ENCODE results near the gene PODXL2.

The PODXL2 gene, protein sequence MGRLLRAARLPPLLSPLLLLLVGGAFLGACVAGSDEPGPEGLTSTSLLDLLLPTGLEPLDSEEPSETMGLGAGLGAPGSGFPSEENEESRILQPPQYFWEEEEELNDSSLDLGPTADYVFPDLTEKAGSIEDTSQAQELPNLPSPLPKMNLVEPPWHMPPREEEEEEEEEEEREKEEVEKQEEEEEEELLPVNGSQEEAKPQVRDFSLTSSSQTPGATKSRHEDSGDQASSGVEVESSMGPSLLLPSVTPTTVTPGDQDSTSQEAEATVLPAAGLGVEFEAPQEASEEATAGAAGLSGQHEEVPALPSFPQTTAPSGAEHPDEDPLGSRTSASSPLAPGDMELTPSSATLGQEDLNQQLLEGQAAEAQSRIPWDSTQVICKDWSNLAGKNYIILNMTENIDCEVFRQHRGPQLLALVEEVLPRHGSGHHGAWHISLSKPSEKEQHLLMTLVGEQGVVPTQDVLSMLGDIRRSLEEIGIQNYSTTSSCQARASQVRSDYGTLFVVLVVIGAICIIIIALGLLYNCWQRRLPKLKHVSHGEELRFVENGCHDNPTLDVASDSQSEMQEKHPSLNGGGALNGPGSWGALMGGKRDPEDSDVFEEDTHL

GRCh38 chr3:127628788-127629466 is at the start of gene PODXL2:
PODXL2 (plus strand) TSS chr3:127629185; CDS start chr3:127629220, 35 bp downstream.
- DNase-seq (ENCODE audit: low spot score), result peak; percentile 20

- no peak for DNase-seq (ENCODE audit: low spot score)
Measured at GRCh38 chr3:127580327-127581060, 48.5 kb upstream of the PODXL2 start.

DNA sequence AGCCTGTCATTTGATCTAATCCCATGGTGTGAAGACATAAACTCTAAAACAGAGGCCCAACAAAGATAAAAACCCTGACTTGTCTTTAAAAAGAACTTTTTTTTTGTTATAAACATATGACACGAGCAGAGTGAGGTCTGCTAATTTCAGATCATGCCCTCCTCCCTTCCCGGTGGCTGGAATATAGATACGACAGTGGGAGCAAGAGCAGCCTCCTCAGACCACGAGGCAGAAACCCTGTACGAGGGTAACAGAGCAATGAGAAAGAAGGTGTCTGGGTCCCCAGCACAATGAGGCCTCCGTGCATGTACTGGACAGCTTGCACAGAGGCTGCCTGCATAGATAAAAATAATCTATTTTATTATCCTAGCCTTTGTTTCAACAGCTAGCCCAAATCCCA is 44.3 kb upstream of the PODXL2 start:
- DNase-seq (ENCODE audit: low spot score), result no peak

DNA sequence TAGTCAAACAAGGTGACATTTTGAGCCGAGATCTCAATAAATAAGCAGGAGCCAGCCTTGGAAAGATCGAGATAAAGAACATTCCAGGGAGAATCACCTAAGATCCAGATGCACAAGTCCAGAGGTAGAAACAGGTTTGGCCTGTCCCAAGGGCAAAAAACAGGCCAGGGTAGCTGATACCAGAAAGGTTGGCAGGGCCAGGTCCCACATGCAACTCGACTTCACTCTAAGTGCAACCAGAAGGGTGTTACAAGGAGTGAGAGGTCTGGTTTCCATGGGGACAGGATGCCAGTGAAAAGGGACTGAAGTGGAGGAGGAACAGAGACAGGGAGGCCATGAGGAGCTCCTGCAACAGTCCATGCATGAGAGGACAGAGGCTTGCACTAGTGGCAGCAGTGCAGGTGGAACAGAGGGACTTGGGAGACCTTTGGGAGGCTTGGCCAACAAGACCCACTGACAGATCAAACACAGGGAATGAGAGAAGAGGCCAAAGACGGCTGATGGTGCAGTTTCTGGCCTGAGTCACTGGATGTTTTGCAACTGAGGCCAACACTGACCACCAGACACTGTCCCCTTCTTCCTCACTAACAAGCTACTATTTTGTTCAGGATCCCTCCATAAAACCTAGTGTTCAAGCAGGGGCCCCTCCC is 43.7 kb upstream of the PODXL2 start:
- no peak for DNase-seq (ENCODE audit: low spot score)

- peak; percentile 66 for DNase-seq (ENCODE audit: low spot score)
Measured at GRCh38 chr3:127585813-127586413, 43.1 kb upstream of the PODXL2 start.

GRCh38 chr3:127587876-127588275 is 41.1 kb upstream of the PODXL2 start:
- no peak for DNase-seq (ENCODE audit: low spot score)

GRCh38 chr3:127588806-127589577 is 40.0 kb upstream of the PODXL2 start:
- DNase-seq (ENCODE audit: low spot score), result peak; percentile 52

- no peak for DNase-seq (ENCODE audit: low spot score)
Measured at GRCh38 chr3:127589600-127590281, 39.2 kb upstream of the PODXL2 start.

DNA sequence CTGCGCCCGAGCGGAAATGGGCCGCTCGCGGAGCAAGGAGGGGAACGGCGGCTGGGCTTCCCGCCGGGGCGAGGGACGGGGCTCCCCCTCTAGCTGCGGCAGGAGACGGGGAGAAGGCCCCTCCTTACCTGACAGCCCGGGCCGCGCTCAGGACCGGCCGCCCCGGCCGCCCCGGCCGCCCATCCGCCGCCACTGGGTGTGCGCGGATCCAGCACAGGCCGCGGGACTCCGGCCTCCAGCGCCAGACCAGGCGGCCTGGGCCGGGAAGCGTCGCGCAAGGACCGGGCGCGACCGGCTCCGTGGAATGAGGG is 38.7 kb upstream of the PODXL2 start:
- no peak for DNase-seq (ENCODE audit: low spot score)

- peak; percentile 97 for DNase-seq (ENCODE audit: low spot score)
Measured at GRCh38 chr3:127590593-127591465, 38.2 kb upstream of the PODXL2 start, which contains the start of gene TPRA1. TPRA1 (minus strand) TSS chr3:127590733; CDS start chr3:127580146, 10,587 bp downstream.

- DNase-seq (ENCODE audit: low spot score), result peak; percentile 87
Measured at GRCh38 chr3:127593178-127593577, 35.8 kb upstream of the PODXL2 start.

DNA sequence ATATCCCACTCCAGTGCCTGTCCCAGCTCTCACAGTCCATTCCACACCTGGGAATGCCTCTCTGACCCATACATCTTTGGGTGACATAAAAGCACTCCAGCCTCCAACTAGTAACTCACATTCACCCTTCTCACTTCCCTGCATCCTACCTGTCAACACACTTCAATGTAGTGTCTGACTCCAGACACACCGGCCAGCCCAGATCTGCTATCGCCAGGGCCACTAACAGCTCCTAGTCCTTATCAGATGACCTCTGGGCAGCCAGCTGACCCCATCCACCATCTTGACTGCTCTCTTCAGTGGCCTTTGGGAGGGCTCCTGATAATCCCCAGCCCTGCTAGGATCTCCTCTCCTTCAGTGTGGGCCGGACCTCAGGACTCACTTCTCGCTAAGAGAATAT is 33.7 kb upstream of the PODXL2 start:
- DNase-seq (ENCODE audit: low spot score), result no peak

DNA sequence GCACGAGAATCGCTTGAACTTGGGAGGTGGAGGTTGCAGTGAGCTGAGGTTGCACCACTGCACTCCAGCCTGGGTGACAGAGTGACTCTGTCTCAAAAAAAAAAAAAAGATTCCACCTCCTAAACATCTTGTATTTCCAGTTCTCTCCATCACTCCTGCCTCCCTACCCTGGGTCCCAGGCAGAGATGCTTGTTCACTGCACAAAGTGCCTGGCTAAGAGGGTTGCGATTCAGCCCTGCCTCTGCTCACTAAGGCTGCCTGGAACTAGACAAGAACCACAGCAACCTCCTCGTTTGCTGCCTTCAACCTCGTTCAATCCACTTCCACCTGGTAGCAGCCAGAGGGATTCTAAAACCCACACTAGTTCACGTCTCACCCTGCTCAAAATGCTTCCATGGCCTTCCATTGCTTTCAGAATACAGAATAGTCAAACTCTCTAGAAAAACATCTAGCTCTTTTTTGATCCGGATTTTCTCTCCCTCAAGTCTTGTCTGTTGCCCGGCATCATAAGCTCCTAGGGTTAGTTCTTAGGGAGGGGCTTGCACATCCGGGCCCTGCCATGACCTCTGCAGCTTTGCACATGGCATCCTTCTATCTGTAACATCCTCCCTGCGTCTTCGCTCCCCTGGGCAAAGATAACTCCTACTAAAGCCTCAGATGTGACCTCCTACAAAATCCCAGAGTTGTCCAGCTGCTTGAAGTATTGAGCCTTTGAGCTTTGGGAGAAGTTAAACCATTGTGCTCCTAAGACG is 31.8 kb upstream of the PODXL2 start:
- DNase-seq (ENCODE audit: low spot score), result peak; percentile 25

- no peak for DNase-seq (ENCODE audit: low spot score)
Measured at GRCh38 chr3:127598841-127599570, 30.0 kb upstream of the PODXL2 start.

- no peak for DNase-seq (ENCODE audit: low spot score)
Measured at GRCh38 chr3:127600749-127601456, 28.1 kb upstream of the PODXL2 start.

DNA sequence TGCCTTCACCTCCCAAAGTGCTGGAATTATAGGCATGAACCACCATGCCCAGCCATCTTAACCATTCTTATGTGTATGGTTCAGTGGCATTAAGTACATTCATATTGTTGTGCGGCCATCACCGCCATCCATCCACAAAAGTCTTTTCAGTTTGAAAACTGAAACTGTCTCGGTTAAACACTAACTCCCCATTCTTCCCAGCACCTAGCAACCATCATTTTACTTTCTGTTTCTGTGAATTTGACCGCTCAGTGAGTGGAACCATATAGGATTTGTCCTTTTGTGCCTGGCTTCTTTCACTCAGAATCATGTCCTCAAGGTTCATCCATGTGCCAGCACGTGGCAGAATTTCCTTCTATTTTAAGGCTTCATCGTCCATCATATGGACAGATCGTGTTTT is 24.9 kb upstream of the PODXL2 start:
- DNase-seq (ENCODE audit: low spot score), result no peak
